Ovary (tissue), 9 donors: ENCODE results near the gene PLCB2. TPM values are rescaled to one million over a fixed set of nuclear protein-coding genes. Genes with fewer than 3 reads are reported as not detected.

ENCODE experiments used
- DNase-seq, 5 donors: peaks; one replicate each; pipeline ENCODE4 v3.0.0-alpha.2; 2019 to 2020
- H3K27ac ChIP-seq, 2 donors: fragments of 200-600 bp; one replicate each; pipeline versions ENCODE4 v1.5.1 to v1.8.0; 2019 to 2022
- H3K27me3 ChIP-seq: fragments of 200-600 bp; one replicate; pipeline ENCODE4 v1.8.0; 2022
- H3K36me3 ChIP-seq: fragments of 200-600 bp; sonication (generic); one replicate; pipeline ENCODE4 v1.5.1; 2019
- H3K4me1 ChIP-seq: one replicate; pipeline ENCODE4 v1.8.1; 2013; ENCODE audit warnings: mild to moderate bottlenecking, moderate library complexity; ENCODE audit not compliant: insufficient read depth
- H3K4me3 ChIP-seq: fragments of 200-600 bp; sonication (generic); one replicate; pipeline ENCODE4 v1.5.1; 2017
- H3K9me3 ChIP-seq, 2 donors: fragments of 200-600 bp in 1 of 2; sonication (generic) in 1 of 2; one replicate each; pipeline versions ENCODE4 v1.5.1 to v1.8.1; 2013 to 2019; ENCODE audit warnings: mild to moderate bottlenecking in 1 of 2, moderate library complexity in 1 of 2
- EP300 ChIP-seq: sonication (generic); formaldehyde crosslinking; IDR thresholded peaks from one replicate; pipeline ENCODE4 v1.6.1; 2017; ENCODE audit warnings: antibody characterized with exemption
- POLR2A ChIP-seq: fragments of 450-650 bp; IDR thresholded peaks from one replicate; pipeline ENCODE4 v1.6.1; 2017; ENCODE audit warnings: antibody characterized with exemption, mild to moderate bottlenecking, moderate library complexity
- WGBS, 3 donors: extraction: QIAGEN DNeasy Blood & Tissue Kit in 1 of 3; methylation state at CpG; one replicate each; pipeline versions ENCODE4 v1.1.5 to v1.1.7; 2013 to 2017; 5-methylcytosine and 5-hydroxymethylcytosine counted together
- intact Hi-C, 4 donors: fragments of 100-400 bp; cut with DNase I; formaldehyde crosslinking; loops; one replicate each; pipeline versions ENCODE4 v1.11.0 to v1.15.1; 2022 to 2023
- polyA plus RNA-seq, 2 donors: library from polyadenylated mRNA; stranded (reverse); fragments of 200-250 nt in 1 of 2; fragments of 350-450 nt in 1 of 2; fragmentation: Illumina TruSeq in 1 of 2; extraction: RNeasy Lipid Tissue Mini Kit (QIAGEN cat#74804) in 1 of 2; gene quantifications; one replicate each; pipeline ENCODE4 v1.2.3, GENCODE V29; 2013 to 2014
- total RNA-seq, 7 donors: library from RNA; depleted of rRNA in 2 of 7; stranded (reverse); fragments of >200 nt in 2 of 7; fragmentation: NEBNext Ultra II Directional in 3 of 7; extraction: Animal tissue kit (Norgen Biotek cat#: 25700) in 3 of 7; gene quantifications; one replicate each; pipeline versions ENCODE4 v1.1.0 to v1.2.4, GENCODE V29; 2016 to 2023
- TF ChIP-seq, protein P1 (sequence below), 3 donors: fragments of 450-650 bp in 2 of 3; fragments of 200-600 bp in 1 of 3; IDR thresholded peaks; one replicate each; pipeline versions ENCODE4 v1.5.1 to v1.8.0; 2016 to 2022; ENCODE audit warnings: antibody characterized with exemption in 3 of 3, mild to moderate bottlenecking in 1 of 3
- donor health status: DM: no; HTN: no; CAD: no; lungs with moderate emphysema.
- donor health status: DM: no; HTN: no; CAD: no.
- donor health status: Bipolar disorder and iron deficiency.
- donor health status: DM: yes; HTN: yes; CAD: no.
- donor health status: DM: no; HTN: no; CAD: no.
- donor health status: DM: yes; HTN: yes; CAD: no.

Gene PLCB2
- total and polyA plus RNA-seq, 9 donors, result 1.9 to 13.9 (median 6.0) TPM

DNA sequence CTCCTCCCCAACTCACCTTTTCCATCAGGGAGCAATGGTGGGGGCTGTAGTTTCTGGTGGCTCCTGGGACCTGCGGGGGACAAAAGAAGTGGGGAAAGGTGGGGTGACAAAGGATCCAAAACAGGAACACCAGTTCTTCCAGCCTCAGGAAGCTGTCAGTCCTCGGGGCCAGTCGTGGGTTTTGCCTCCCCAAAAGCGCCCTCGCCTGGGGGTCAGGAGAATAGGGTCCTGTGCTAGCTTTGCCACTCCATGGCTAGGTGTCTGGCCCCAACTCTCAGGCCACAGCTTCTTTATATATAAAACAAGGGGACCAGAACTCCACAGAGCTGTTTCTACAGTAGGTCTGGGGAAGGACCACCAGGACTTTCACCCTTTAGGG lies 29.0 kb upstream of the PLCB2 start:
- Histone ChIP-seq H3K27ac (no peak overlapping the region), H3K36me3 (no peaks in the 10 kb centered on the region), H3K4me3 (no peak overlapping the region), H3K4me1 (peaks cover 26% of the 10 kb centered on the region), H3K9me3 (no peaks in the 10 kb centered on the region), H3K27me3 (no peaks in the 10 kb centered on the region)
- TF ChIP-seq, protein P1, sequence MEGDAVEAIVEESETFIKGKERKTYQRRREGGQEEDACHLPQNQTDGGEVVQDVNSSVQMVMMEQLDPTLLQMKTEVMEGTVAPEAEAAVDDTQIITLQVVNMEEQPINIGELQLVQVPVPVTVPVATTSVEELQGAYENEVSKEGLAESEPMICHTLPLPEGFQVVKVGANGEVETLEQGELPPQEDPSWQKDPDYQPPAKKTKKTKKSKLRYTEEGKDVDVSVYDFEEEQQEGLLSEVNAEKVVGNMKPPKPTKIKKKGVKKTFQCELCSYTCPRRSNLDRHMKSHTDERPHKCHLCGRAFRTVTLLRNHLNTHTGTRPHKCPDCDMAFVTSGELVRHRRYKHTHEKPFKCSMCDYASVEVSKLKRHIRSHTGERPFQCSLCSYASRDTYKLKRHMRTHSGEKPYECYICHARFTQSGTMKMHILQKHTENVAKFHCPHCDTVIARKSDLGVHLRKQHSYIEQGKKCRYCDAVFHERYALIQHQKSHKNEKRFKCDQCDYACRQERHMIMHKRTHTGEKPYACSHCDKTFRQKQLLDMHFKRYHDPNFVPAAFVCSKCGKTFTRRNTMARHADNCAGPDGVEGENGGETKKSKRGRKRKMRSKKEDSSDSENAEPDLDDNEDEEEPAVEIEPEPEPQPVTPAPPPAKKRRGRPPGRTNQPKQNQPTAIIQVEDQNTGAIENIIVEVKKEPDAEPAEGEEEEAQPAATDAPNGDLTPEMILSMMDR (IDR thresholded peaks at IDR 0.05), result no peak
- TF ChIP-seq POLR2A (no peak), EP300 (no peak)
- DNase-seq, result no peak
- WGBS, 3 donors, result 89 to 90% (median 89%) methylated on average over 5 of the region's 5 CpGs
- intact Hi-C loops, result no loop called here

DNA sequence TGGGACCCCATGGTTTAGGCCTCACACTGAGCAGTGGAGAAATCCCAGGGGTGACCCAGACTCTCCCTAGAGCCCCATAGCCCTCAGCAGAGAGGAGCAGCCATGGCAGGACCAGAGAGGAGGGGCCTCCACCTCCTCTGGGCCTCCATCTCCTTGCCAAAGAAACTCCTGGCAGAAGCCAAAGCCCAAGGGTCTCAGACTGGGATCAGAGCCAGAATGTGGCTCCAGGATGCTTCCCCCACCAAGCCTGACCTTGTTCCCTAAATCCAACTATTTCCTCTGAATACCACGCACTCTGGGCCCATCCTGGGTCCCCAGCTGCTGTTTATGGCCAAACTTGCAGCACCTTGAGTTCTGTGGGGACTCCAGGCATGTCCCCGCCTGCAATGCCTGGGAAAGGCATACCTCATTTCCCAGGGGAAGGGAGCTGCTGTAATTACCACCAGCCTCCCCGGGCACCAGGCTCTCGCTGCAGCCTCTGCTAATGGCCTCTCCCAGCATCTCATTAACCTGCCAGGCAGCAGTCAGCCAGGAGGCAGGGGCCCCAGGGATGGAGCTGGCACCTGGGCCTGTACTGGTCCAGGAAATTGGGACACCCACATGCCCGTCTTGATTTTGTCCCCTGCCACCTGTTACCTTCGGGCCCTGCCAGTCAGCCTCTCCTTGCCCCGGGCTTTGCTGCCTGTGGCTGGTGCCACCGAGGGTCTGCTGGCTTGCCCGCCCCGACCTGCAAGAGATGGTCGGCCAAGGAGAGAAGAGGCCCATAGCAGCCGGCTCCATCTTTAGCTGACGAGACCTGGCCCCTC lies 28.4 kb upstream of the PLCB2 start:
- Histone ChIP-seq H3K36me3 (no peaks in the 10 kb centered on the region), H3K27ac (no peak overlapping the region), H3K27me3 (no peaks in the 10 kb centered on the region), H3K9me3 (no peaks in the 10 kb centered on the region), H3K4me3 (no peak overlapping the region), H3K4me1 (peaks cover 26% of the 10 kb centered on the region)
- no peak for DNase-seq
- intact Hi-C loops, result no loop called here
- TF ChIP-seq, protein P1 (IDR thresholded peaks at IDR 0.05), result no peak
- TF ChIP-seq POLR2A (no peak), EP300 (no peak)
- 86 to 93% (median 91%) methylated on average over 9 to 13 of the region's 13 CpGs for WGBS, 3 donors

DNA sequence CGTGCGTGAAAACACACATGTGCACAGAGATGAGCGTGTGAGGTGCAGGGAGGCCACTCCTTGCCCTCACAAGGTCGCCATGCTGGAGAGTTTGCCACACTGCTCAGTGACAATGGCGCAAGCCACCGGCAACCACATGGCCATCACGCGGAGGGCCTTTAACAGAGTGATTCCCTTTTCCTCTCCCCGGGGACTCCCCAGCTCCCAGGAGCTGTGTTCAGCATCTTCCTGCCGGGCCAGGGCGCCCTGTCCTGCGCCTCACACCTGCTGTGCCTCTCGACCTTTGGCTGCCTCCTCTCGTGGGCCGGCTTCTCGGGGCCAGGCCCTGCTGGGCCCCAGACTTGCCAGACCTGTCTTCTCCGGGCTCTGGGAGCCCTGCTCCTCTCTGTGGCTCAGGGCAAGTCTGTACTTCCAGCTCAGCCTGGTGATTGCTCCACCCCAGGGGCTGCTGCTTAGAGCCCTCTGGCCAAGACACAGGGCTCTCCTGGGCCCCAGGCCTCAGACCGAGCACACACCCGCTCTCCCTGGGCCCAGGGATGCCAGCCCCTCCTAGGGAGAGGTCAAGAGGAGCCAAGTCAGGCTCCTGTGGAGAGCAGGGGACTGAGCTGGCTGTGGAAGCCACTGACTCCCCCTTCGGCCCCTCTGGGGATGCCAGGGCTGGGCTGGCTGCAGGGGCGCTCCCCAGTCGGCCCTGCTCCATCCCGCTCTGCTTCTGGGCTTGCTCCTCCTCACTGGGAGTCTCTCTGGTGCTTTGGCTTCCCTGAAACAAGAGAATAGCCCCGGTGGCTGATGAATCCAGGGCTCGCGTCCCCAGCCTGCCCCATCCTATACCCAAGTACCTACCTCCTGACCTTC lies 27.4 kb upstream of the PLCB2 start:
- Histone ChIP-seq H3K27me3 (no peaks in the 10 kb centered on the region), H3K27ac (no peak overlapping the region), H3K9me3 (no peaks in the 10 kb centered on the region), H3K36me3 (no peaks in the 10 kb centered on the region), H3K4me3 (no peak overlapping the region), H3K4me1 (peaks cover 21% of the 10 kb centered on the region)
- TF ChIP-seq, protein P1 (IDR thresholded peaks at IDR 0.05), result no peak
- no peak for TF ChIP-seq EP300
- TF ChIP-seq POLR2A, result no peak
- intact Hi-C loops, result no loop called here
- 93% methylated on average over 26 of the region's 26 CpGs for WGBS, 3 donors
- no peak for DNase-seq

DNA sequence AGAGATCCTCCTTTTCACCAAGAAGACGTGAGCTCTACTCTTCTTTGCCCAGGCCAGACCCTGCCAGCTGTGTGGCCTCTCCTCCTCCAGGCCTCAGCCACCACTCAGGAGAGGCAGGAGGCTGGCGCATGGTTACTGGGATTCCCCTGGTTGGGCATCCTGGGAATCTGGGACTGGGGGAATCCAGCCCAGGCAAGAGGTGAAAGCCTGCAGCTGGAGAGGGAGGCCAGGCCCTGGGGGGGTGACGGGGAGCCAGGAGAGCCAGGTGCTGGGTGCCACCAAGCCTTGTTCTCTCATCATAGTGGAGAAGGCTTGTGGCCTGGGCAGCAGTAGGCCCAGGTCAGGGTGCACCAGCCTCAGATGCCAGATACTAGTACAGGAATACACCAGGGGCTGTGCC lies 26.8 kb upstream of the PLCB2 start:
- no peak for DNase-seq
- intact Hi-C loops, result no loop called here
- WGBS, 3 donors, result 73 to 92% (median 87%) methylated on average over 2 to 3 of the region's 3 CpGs

More for the DNA sequence above, 26.8 kb upstream of the PLCB2 start:
- Histone ChIP-seq H3K36me3 (no peaks in the 10 kb centered on the region), H3K27ac (no peak overlapping the region), H3K27me3 (no peaks in the 10 kb centered on the region), H3K4me3 (no peak overlapping the region), H3K9me3 (no peaks in the 10 kb centered on the region), H3K4me1 (peaks cover 17% of the 10 kb centered on the region)
- TF ChIP-seq, protein P1 (IDR thresholded peaks at IDR 0.05), result no peak
- TF ChIP-seq POLR2A (no peak), EP300 (no peak)
